ENCODE results near the gene NACC1. TPM values are rescaled to one million over a fixed set of nuclear protein-coding genes. Genes with fewer than 3 reads are reported as not detected.

The NACC1 gene
- total and polyA plus RNA-seq, 2 of the 8 experiments (the other 6 are each of a cell fraction or from before 2014, with no cell fraction given), result 234 to 301 TPM

GRCh38 chr19:13139633-13140311 is 21.7 kb downstream of the NACC1 start:
- Histone ChIP-seq H3K79me1 (ENCODE audit: low read depth, low read length) (peaks cover 7% of the 10 kb centered on the region), H3K9ac (replicated peaks in 1 of 4; ENCODE audit: extremely low read depth in 1 of 4, low read depth in 3 of 4, low read length in 3 of 4) (no peak overlapping the region), H3K4me2 (ENCODE audit: insufficient read depth in 1 of 2, low read depth in 2 of 2, low read length in 2 of 2) (no peak overlapping the region), H2BK120ac (replicated peaks; ENCODE audit: low read depth, low read length) (no peak overlapping the region), H2BK5ac (ENCODE audit: low read depth, low read length) (no peak overlapping the region), H4K8ac (ENCODE audit: extremely low read depth, insufficient read depth, low read length) (no peak overlapping the region), H3K79me2 (ENCODE audit: control insufficient read depth in 1 of 2, insufficient read depth in 2 of 2, low read length in 2 of 2) (peaks cover 0 to 4% of the 10 kb centered on the region in 2 experiments; a peak in 2 of 4 replicates), H3K27me3 (replicated peaks in 1 of 4; ENCODE audit: control insufficient read depth in 3 of 4, extremely low read depth in 1 of 4, insufficient read depth in 3 of 4, low read length in 3 of 4) (no peaks in the 10 kb centered on the region), H3K18ac (ENCODE audit: extremely low read depth, low read length) (no peak overlapping the region), H3K4me3 (ENCODE audit: extremely low read depth in 1 of 4, insufficient read depth in 2 of 4, low read depth in 3 of 4, low read length in 4 of 4) (no peak overlapping the region), H4K5ac (ENCODE audit: insufficient read length, low read depth, low read length) (no peak overlapping the region), H3K56ac (replicated peaks; ENCODE audit: insufficient read length, low read depth, low read length) (no peak overlapping the region), H2AK5ac (ENCODE audit: low read depth, low read length) (no peak overlapping the region), H3K4me1 (replicated peaks in 1 of 4; ENCODE audit: control insufficient read depth in 3 of 4, insufficient read depth in 4 of 4, low read length in 3 of 4) (peaks cover 0 to 8% (median 4%) of the 10 kb centered on the region in 4 experiments; a peak in 3 of 7 replicates), H3K9me3 (ENCODE audit: insufficient read depth in 2 of 2, low read depth in 1 of 2, low read length in 1 of 2) (no peaks in the 10 kb centered on the region), H4K20me1 (replicated peaks in 1 of 2; ENCODE audit: control insufficient read depth in 1 of 2, insufficient read depth in 2 of 2, low read length in 2 of 2) (peaks cover 19 to 31% of the 10 kb centered on the region in 2 experiments), H3K27ac (ENCODE audit: low read depth, low read length) (no peak overlapping the region), H3K4ac (replicated peaks; ENCODE audit: insufficient read length, low read depth, low read length) (no peak overlapping the region), H3K36me3 (ENCODE audit: control insufficient read depth in 2 of 4, insufficient read depth in 4 of 4, low read length in 3 of 4) (peaks cover 7 to 58% (median 39%) of the 10 kb centered on the region in 4 experiments), H4K91ac (replicated peaks; ENCODE audit: insufficient read length, low read length) (no peak overlapping the region), H3K14ac (ENCODE audit: insufficient read length) (no peak overlapping the region), H2BK15ac (ENCODE audit: low read length) (no peak overlapping the region), H3K23me2 (ENCODE audit: low read depth, low read length) (no peaks in the 10 kb centered on the region; the same call in 1 of the 2 replicates), H2BK20ac (ENCODE audit: low read length) (no peak overlapping the region), H3K23ac (ENCODE audit: insufficient read length) (no peak overlapping the region), H2AFZ (ENCODE audit: low read length) (no peak overlapping the region), H2BK12ac (ENCODE audit: low read depth, low read length) (no peak overlapping the region)
- TF ChIP-seq HDAC2 (IDR thresholded peaks at IDR 0.05; ENCODE audit: borderline replicate concordance in 1 of 2, low read depth in 2 of 2, low read length in 2 of 2), result no peak
- no peak for TF ChIP-seq SIX5 (IDR thresholded peaks at IDR 0.05; ENCODE audit: low read depth, low read length)
- TF ChIP-seq ZNF274 (IDR thresholded peaks at IDR 0.05; ENCODE audit: borderline replicate concordance, extremely low read depth, low read length), result no peak
- TF ChIP-seq PHF8 (conservative IDR thresholded peaks at IDR 0.05; ENCODE audit: low read depth, low read length), result no peak
- TF ChIP-seq POLR2AphosphoS5 (IDR thresholded peaks at IDR 0.05; ENCODE audit: low read depth, low read length), result 0 out of 2 replicates have a peak, but pooled peaks have one; percentile 18
- CTCF ChIA-PET (ENCODE audit: partially characterized antibody), result interaction anchor here (1.9 kb wide), 1 partner anchor 10 kb away, joined by 4 read pairs; no protein-coding TSS in a partner anchor
- 82% methylated on average over 9 of the region's 11 CpGs; no CpG with 5 or more reads in 1 of the 2 experiments for WGBS, 2 experiments (ENCODE audit: extremely low coverage in 1 of 2, insufficient coverage in 1 of 2, insufficient read length in 1 of 2, insufficient replicate concordance in 2 of 2, low coverage in 1 of 2, low lambda C conversion rate in 2 of 2, missing lambda C conversion rate in 1 of 2)
- no peak for FAIRE-seq
- no peak for DNase-seq (ENCODE audit: low read depth in 1 of 2, low spot score in 2 of 2)
- POLR2A ChIA-PET (ENCODE audit: partially characterized antibody), result interaction anchor here (1.0 to 14.8 kb wide), 3 partner anchors 22 to 24 kb away, joined by 3 to 228 read pairs (median 4); partner anchors contain the start of genes NACC1 and TRMT1

Measured in H1 (cell line).